ENCODE measurements around the gene PMM2. TPM values are rescaled to one million over a fixed set of nuclear protein-coding genes. Genes with fewer than 3 reads are reported as not detected.

PMM2 gene
- total and polyA plus RNA-seq, 2 donors from 2014 or later = 21.5 to 39.5 TPM

- TF ChIP-seq, protein P1, sequence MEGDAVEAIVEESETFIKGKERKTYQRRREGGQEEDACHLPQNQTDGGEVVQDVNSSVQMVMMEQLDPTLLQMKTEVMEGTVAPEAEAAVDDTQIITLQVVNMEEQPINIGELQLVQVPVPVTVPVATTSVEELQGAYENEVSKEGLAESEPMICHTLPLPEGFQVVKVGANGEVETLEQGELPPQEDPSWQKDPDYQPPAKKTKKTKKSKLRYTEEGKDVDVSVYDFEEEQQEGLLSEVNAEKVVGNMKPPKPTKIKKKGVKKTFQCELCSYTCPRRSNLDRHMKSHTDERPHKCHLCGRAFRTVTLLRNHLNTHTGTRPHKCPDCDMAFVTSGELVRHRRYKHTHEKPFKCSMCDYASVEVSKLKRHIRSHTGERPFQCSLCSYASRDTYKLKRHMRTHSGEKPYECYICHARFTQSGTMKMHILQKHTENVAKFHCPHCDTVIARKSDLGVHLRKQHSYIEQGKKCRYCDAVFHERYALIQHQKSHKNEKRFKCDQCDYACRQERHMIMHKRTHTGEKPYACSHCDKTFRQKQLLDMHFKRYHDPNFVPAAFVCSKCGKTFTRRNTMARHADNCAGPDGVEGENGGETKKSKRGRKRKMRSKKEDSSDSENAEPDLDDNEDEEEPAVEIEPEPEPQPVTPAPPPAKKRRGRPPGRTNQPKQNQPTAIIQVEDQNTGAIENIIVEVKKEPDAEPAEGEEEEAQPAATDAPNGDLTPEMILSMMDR (IDR thresholded peaks at IDR 0.05; ENCODE audit: borderline replicate concordance, extremely low read depth, insufficient read depth) = no peak
- H3K9ac ChIP-seq (ENCODE audit: low read length in 3 of 3) = no peak overlapping the region
- H3K36me3 ChIP-seq (ENCODE audit: control insufficient read depth in 2 of 3, insufficient read depth in 3 of 3, low read length in 3 of 3) = peaks cover 4 to 14% (median 8%) of the 10 kb centered on the region in 3 donors
- H3K4me1 ChIP-seq (ENCODE audit: control insufficient read depth in 2 of 3, insufficient read depth in 2 of 3, low read depth in 1 of 3, low read length in 3 of 3) = peaks cover 0 to 6% (median 5%) of the 10 kb centered on the region in 3 donors
- no peaks in the 10 kb centered on the region for H3K27me3 ChIP-seq (ENCODE audit: control insufficient read depth, insufficient read depth, low read length)
- FAIRE-seq = no peak
- no peak overlapping the region for H3K4me3 ChIP-seq (ENCODE audit: low read length in 3 of 3)
- DNase-seq = peak in 1 of 5 donors; percentile 7
- no peaks in the 10 kb centered on the region for H3K9me3 ChIP-seq (ENCODE audit: control insufficient read depth in 2 of 3, insufficient read depth in 1 of 3, low read length in 3 of 3)
- no peak overlapping the region for H3K27ac ChIP-seq (ENCODE audit: low read depth in 2 of 2, low read length in 2 of 2)
- intact Hi-C loops (cut with DNase I) = no loop called here
Measured at GRCh38 chr16:8845699-8846298, 48.2 kb downstream of the PMM2 start.

- intact Hi-C loops (cut with DNase I) = no loop called here
- H3K27me3 ChIP-seq (ENCODE audit: control insufficient read depth, insufficient read depth, low read length) = no peaks in the 10 kb centered on the region
- H3K36me3 ChIP-seq (ENCODE audit: control insufficient read depth in 2 of 3, insufficient read depth in 3 of 3, low read length in 3 of 3) = peaks cover 4 to 14% (median 10%) of the 10 kb centered on the region in 3 donors
- TF ChIP-seq, protein P1 (IDR thresholded peaks at IDR 0.05; ENCODE audit: borderline replicate concordance, extremely low read depth, insufficient read depth) = no peak
- H3K27ac ChIP-seq (ENCODE audit: low read depth in 2 of 2, low read length in 2 of 2) = no peak overlapping the region
- no peaks in the 10 kb centered on the region for H3K9me3 ChIP-seq (ENCODE audit: control insufficient read depth in 2 of 3, insufficient read depth in 1 of 3, low read length in 3 of 3)
- FAIRE-seq (no peak), DNase-seq (no peak)
- peaks cover 0 to 6% (median 5%) of the 10 kb centered on the region in 3 donors for H3K4me1 ChIP-seq (ENCODE audit: control insufficient read depth in 2 of 3, insufficient read depth in 2 of 3, low read depth in 1 of 3, low read length in 3 of 3)
- H3K9ac ChIP-seq (ENCODE audit: low read length in 3 of 3) = no peak overlapping the region
- H3K4me3 ChIP-seq (ENCODE audit: low read length in 3 of 3) = no peak overlapping the region
Measured at GRCh38 chr16:8846401-8846932, 48.8 kb downstream of the PMM2 start.

DNA sequence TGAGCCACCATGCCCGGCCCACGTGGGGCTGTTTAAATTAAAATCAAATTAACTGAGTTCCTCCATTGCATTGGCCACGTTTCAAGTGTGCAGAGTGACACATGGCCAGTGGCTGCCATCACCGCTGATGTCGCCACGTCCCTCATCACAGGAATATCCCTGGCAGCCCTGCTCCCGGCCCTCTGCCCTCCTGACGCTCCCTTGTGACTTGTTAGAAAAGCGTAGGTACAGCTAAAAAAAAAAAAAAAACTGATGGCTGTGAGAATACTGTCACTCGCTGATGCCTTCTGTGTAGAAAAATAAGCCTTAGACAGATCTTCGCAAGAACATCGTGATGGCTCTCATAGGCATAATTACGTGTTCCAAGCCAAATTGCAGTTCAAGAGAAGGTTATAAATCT lies 49.5 kb downstream of the PMM2 start:
- no peak overlapping the region for H3K27ac ChIP-seq (ENCODE audit: low read depth in 2 of 2, low read length in 2 of 2)
- peak in 1 of 5 donors; percentile 33 for DNase-seq

More for the DNA sequence above, 49.5 kb downstream of the PMM2 start:
- no peak overlapping the region for H3K4me3 ChIP-seq (ENCODE audit: low read length in 3 of 3)
- intact Hi-C loops (cut with DNase I) = no loop called here
- no peak overlapping the region for H3K9ac ChIP-seq (ENCODE audit: low read length in 3 of 3)
- peaks cover 0 to 6% (median 5%) of the 10 kb centered on the region in 3 donors for H3K4me1 ChIP-seq (ENCODE audit: control insufficient read depth in 2 of 3, insufficient read depth in 2 of 3, low read depth in 1 of 3, low read length in 3 of 3)
- TF ChIP-seq, protein P1 (IDR thresholded peaks at IDR 0.05; ENCODE audit: borderline replicate concordance, extremely low read depth, insufficient read depth) = no peak
- no peak for FAIRE-seq
- H3K9me3 ChIP-seq (ENCODE audit: control insufficient read depth in 2 of 3, insufficient read depth in 1 of 3, low read length in 3 of 3) = no peaks in the 10 kb centered on the region
- no peaks in the 10 kb centered on the region for H3K27me3 ChIP-seq (ENCODE audit: control insufficient read depth, insufficient read depth, low read length)
- peaks cover 4 to 14% (median 10%) of the 10 kb centered on the region in 3 donors for H3K36me3 ChIP-seq (ENCODE audit: control insufficient read depth in 2 of 3, insufficient read depth in 3 of 3, low read length in 3 of 3)

Data from kidney (tissue), 14 donors.